ENCODE data around the gene NFKB2. TPM values are rescaled to one million over a fixed set of nuclear protein-coding genes. Genes with fewer than 3 reads are reported as not detected.

NFKB2 gene
- total and polyA plus RNA-seq, 2 of the 8 experiments (the other 6 are each of a cell fraction or from before 2014, with no cell fraction given), result 20.4 to 31.4 TPM

DNA sequence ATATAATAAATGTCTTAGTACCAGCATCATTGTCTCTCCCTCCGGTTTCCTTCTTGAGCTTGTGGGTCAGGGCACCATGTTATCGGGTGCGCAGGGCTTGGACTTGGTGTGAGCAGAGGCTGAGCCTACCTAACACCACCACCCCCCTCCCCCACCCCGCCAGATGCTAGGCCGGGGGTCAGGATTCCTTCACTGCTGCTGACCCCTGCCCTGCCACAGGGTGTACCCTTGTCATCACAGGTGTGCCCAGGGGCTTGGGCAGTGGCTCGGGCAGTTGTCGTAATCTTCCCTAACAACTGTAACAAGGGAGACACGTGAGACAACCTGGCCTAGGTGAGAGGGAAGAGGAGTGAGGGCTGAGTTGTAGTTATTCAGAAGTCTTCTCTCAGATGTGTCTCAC is 12.6 kb upstream of the NFKB2 start (continued):
- TF ChIP-seq, protein P1, sequence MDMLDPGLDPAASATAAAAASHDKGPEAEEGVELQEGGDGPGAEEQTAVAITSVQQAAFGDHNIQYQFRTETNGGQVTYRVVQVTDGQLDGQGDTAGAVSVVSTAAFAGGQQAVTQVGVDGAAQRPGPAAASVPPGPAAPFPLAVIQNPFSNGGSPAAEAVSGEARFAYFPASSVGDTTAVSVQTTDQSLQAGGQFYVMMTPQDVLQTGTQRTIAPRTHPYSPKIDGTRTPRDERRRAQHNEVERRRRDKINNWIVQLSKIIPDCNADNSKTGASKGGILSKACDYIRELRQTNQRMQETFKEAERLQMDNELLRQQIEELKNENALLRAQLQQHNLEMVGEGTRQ (IDR thresholded peaks at IDR 0.05; ENCODE audit: low read length), result no peak
- TF ChIP-seq, protein P2, sequence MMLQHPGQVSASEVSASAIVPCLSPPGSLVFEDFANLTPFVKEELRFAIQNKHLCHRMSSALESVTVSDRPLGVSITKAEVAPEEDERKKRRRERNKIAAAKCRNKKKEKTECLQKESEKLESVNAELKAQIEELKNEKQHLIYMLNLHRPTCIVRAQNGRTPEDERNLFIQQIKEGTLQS (IDR thresholded peaks at IDR 0.05; ENCODE audit: insufficient read depth, low read depth, low read length), result no peak
- no peak for TF ChIP-seq RXRA (IDR thresholded peaks at IDR 0.05; ENCODE audit: insufficient read depth, low read depth, low read length)
- TF ChIP-seq TCF12 (IDR thresholded peaks at IDR 0.05; ENCODE audit: low read depth, low read length), result no peak
- TF ChIP-seq, protein P3, sequence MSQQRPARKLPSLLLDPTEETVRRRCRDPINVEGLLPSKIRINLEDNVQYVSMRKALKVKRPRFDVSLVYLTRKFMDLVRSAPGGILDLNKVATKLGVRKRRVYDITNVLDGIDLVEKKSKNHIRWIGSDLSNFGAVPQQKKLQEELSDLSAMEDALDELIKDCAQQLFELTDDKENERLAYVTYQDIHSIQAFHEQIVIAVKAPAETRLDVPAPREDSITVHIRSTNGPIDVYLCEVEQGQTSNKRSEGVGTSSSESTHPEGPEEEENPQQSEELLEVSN (IDR thresholded peaks at IDR 0.05), result no peak
- TF ChIP-seq, protein P4, sequence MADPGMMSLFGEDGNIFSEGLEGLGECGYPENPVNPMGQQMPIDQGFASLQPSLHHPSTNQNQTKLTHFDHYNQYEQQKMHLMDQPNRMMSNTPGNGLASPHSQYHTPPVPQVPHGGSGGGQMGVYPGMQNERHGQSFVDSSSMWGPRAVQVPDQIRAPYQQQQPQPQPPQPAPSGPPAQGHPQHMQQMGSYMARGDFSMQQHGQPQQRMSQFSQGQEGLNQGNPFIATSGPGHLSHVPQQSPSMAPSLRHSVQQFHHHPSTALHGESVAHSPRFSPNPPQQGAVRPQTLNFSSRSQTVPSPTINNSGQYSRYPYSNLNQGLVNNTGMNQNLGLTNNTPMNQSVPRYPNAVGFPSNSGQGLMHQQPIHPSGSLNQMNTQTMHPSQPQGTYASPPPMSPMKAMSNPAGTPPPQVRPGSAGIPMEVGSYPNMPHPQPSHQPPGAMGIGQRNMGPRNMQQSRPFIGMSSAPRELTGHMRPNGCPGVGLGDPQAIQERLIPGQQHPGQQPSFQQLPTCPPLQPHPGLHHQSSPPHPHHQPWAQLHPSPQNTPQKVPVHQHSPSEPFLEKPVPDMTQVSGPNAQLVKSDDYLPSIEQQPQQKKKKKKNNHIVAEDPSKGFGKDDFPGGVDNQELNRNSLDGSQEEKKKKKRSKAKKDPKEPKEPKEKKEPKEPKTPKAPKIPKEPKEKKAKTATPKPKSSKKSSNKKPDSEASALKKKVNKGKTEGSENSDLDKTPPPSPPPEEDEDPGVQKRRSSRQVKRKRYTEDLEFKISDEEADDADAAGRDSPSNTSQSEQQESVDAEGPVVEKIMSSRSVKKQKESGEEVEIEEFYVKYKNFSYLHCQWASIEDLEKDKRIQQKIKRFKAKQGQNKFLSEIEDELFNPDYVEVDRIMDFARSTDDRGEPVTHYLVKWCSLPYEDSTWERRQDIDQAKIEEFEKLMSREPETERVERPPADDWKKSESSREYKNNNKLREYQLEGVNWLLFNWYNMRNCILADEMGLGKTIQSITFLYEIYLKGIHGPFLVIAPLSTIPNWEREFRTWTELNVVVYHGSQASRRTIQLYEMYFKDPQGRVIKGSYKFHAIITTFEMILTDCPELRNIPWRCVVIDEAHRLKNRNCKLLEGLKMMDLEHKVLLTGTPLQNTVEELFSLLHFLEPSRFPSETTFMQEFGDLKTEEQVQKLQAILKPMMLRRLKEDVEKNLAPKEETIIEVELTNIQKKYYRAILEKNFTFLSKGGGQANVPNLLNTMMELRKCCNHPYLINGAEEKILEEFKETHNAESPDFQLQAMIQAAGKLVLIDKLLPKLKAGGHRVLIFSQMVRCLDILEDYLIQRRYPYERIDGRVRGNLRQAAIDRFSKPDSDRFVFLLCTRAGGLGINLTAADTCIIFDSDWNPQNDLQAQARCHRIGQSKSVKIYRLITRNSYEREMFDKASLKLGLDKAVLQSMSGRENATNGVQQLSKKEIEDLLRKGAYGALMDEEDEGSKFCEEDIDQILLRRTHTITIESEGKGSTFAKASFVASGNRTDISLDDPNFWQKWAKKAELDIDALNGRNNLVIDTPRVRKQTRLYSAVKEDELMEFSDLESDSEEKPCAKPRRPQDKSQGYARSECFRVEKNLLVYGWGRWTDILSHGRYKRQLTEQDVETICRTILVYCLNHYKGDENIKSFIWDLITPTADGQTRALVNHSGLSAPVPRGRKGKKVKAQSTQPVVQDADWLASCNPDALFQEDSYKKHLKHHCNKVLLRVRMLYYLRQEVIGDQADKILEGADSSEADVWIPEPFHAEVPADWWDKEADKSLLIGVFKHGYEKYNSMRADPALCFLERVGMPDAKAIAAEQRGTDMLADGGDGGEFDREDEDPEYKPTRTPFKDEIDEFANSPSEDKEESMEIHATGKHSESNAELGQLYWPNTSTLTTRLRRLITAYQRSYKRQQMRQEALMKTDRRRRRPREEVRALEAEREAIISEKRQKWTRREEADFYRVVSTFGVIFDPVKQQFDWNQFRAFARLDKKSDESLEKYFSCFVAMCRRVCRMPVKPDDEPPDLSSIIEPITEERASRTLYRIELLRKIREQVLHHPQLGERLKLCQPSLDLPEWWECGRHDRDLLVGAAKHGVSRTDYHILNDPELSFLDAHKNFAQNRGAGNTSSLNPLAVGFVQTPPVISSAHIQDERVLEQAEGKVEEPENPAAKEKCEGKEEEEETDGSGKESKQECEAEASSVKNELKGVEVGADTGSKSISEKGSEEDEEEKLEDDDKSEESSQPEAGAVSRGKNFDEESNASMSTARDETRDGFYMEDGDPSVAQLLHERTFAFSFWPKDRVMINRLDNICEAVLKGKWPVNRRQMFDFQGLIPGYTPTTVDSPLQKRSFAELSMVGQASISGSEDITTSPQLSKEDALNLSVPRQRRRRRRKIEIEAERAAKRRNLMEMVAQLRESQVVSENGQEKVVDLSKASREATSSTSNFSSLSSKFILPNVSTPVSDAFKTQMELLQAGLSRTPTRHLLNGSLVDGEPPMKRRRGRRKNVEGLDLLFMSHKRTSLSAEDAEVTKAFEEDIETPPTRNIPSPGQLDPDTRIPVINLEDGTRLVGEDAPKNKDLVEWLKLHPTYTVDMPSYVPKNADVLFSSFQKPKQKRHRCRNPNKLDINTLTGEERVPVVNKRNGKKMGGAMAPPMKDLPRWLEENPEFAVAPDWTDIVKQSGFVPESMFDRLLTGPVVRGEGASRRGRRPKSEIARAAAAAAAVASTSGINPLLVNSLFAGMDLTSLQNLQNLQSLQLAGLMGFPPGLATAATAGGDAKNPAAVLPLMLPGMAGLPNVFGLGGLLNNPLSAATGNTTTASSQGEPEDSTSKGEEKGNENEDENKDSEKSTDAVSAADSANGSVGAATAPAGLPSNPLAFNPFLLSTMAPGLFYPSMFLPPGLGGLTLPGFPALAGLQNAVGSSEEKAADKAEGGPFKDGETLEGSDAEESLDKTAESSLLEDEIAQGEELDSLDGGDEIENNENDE (IDR thresholded peaks at IDR 0.05; ENCODE audit: insufficient replicate concordance, low read length), result no peak
- no peak for TF ChIP-seq HDAC6 (IDR thresholded peaks at IDR 0.05; ENCODE audit: low read depth, low read length)
